ENCODE results near the gene WNT5B. TPM values are rescaled to one million over a fixed set of nuclear protein-coding genes. Genes with fewer than 3 reads are reported as not detected.

WNT5B gene
- total RNA-seq, 1 experiment from 2014 or later: 33.1 TPM

GRCh38 chr12:1580526-1580925 is 48.5 kb upstream of the WNT5B start:
- BruUV-seq (replicated peaks): no TSS peak
- Histone ChIP-seq H3K79me2 (ENCODE audit: low read depth) (no peaks in the 10 kb centered on the region), H3K27me3 (ENCODE audit: insufficient read depth, low read depth) (no peaks in the 10 kb centered on the region)

GRCh38 chr12:1581973-1582708 is 46.9 kb upstream of the WNT5B start:
- Histone ChIP-seq H3K4me2 (no peak overlapping the region), H3K9me2 (ENCODE audit: insufficient read depth) (no peaks in the 10 kb centered on the region), H2AFZ (no peak overlapping the region), H3K36me3 (ENCODE audit: low read depth) (no peaks in the 10 kb centered on the region), H3K27ac (no peak overlapping the region), H3K4me1 (replicated peaks; ENCODE audit: insufficient read depth) (no peaks in the 10 kb centered on the region; the same call in 1 of the 2 replicates), H4K20me1 (ENCODE audit: insufficient read depth) (no peaks in the 10 kb centered on the region; the same call in 1 of the 2 replicates), H3K79me2 (ENCODE audit: low read depth) (no peaks in the 10 kb centered on the region), H3K9me3 (ENCODE audit: insufficient read depth, low read depth) (no peaks in the 10 kb centered on the region), H3F3A (ENCODE audit: insufficient read depth, low read depth) (no peaks in the 10 kb centered on the region), H3K27me3 (ENCODE audit: insufficient read depth, low read depth) (no peaks in the 10 kb centered on the region), H3K4me3 (no peak overlapping the region)
- intact Hi-C loops (cut with micrococcal nuclease; ENCODE audit: unreplicated experiment): loop anchor here (2.0 to 10.0 kb wide), 4 partner anchors 65 to 633 kb away; partner anchors contain the start of gene RAD52
- POLR2A ChIA-PET (ENCODE audit: unreplicated experiment): no interaction called here
- no peak for TF ChIP-seq CTCF (conservative IDR thresholded peaks at IDR 0.05)
- TF ChIP-seq EZH2 (IDR thresholded peaks at IDR 0.05; ENCODE audit: low read depth): no peak
- DNase-seq: peak in 1 of 2 experiments; percentile 33
- no TSS peak for BruUV-seq (replicated peaks)
- CTCF ChIA-PET: interaction anchor here (3.2 kb wide), 1 partner anchor 464 kb away, joined by 63 read pairs; no protein-coding TSS in a partner anchor

More at GRCh38 chr12:1580526-1580925, 48.5 kb upstream of the WNT5B start:
- H3K4me2 ChIP-seq: no peak overlapping the region
- no peak overlapping the region for H3K4me3 ChIP-seq
- no peaks in the 10 kb centered on the region for H3K36me3 ChIP-seq (ENCODE audit: low read depth)
- no peak for TF ChIP-seq EZH2 (IDR thresholded peaks at IDR 0.05; ENCODE audit: low read depth)
- H3K27ac ChIP-seq: no peak overlapping the region
- ChIA-PET CTCF (no interaction called here), POLR2A (ENCODE audit: unreplicated experiment) (interaction anchor here (0.6 kb wide), 1 partner anchor 1434 kb away, joined by 4 read pairs; no protein-coding TSS in a partner anchor)
- DNase-seq: peak in 1 of 2 experiments; percentile 15
- H3K9me2 ChIP-seq (ENCODE audit: insufficient read depth): no peaks in the 10 kb centered on the region
- no peaks in the 10 kb centered on the region; the same call in 1 of the 2 replicates for H3K4me1 ChIP-seq (replicated peaks; ENCODE audit: insufficient read depth)
- no peaks in the 10 kb centered on the region for H3F3A ChIP-seq (ENCODE audit: insufficient read depth, low read depth)
- H4K20me1 ChIP-seq (ENCODE audit: insufficient read depth): no peaks in the 10 kb centered on the region; the same call in 1 of the 2 replicates
- intact Hi-C loops (cut with micrococcal nuclease; ENCODE audit: unreplicated experiment): loop anchor here (5.0 to 10.0 kb wide), 3 partner anchors 63 to 366 kb away; no protein-coding TSS in a partner anchor
- H2AFZ ChIP-seq: no peak overlapping the region
- H3K9me3 ChIP-seq (ENCODE audit: insufficient read depth, low read depth): no peaks in the 10 kb centered on the region

GRCh38 chr12:1582709-1583050 is 46.4 kb upstream of the WNT5B start:
- no peaks in the 10 kb centered on the region; the same call in 1 of the 2 replicates for H3K4me1 ChIP-seq (replicated peaks; ENCODE audit: insufficient read depth)
- no peaks in the 10 kb centered on the region for H3K9me3 ChIP-seq (ENCODE audit: insufficient read depth, low read depth)
- ChIA-PET CTCF (interaction anchor here (0.9 to 3.2 kb wide), 3 partner anchors 64 to 465 kb away, joined by 3 to 63 read pairs (median 6); no protein-coding TSS in a partner anchor), POLR2A (ENCODE audit: unreplicated experiment) (interaction anchor here (0.5 kb wide), 1 partner anchor 767 kb away, joined by 3 read pairs; no protein-coding TSS in a partner anchor)
- peak in 1 of 2 experiments; percentile 5 for DNase-seq
- no peak overlapping the region for H2AFZ ChIP-seq
- 0 out of 2 replicates have a peak, but pooled peaks cover 3% of the 10 kb centered on the region for H3F3A ChIP-seq (ENCODE audit: insufficient read depth, low read depth)
- H3K27ac ChIP-seq: no peak overlapping the region
- H4K20me1 ChIP-seq (ENCODE audit: insufficient read depth): peaks cover 4% of the 10 kb centered on the region; the same call in 1 of the 2 replicates
- 0 out of 2 replicates have a peak, but pooled peaks cover under 1% of the 10 kb centered on the region for H3K79me2 ChIP-seq (ENCODE audit: low read depth)
- BruUV-seq (replicated peaks): no TSS peak
- H3K27me3 ChIP-seq (ENCODE audit: insufficient read depth, low read depth): no peaks in the 10 kb centered on the region
- no peak for TF ChIP-seq EZH2 (IDR thresholded peaks at IDR 0.05; ENCODE audit: low read depth)
- TF ChIP-seq CTCF (conservative IDR thresholded peaks at IDR 0.05): no peak
- no peaks in the 10 kb centered on the region for H3K36me3 ChIP-seq (ENCODE audit: low read depth)
- H3K4me3 ChIP-seq: no peak overlapping the region
- H3K9me2 ChIP-seq (ENCODE audit: insufficient read depth): no peaks in the 10 kb centered on the region
- intact Hi-C loops (cut with micrococcal nuclease; ENCODE audit: unreplicated experiment): loop anchor here (1.0 to 10.0 kb wide), 7 partner anchors 65 to 1006 kb away; partner anchors contain the start of gene RAD52
- no peak overlapping the region for H3K4me2 ChIP-seq
